AG09309 (cell line): ENCODE results near the gene PRKN.
"Not testable (repeated sequence)": the region's sequence is repeated elsewhere in the genome, so short reads cannot be mapped to it uniquely, and the experiment has no call there.

Source experiments
- DNase-seq: peaks from one replicate; pipeline ENCODE4 v3.0.0-alpha.2; 2010; ENCODE audit warnings: low read depth
- H3K4me3 ChIP-seq: 2 replicates; pipeline ENCODE4 v1.5.1; 2011; ENCODE audit warnings: mild to moderate bottlenecking, low read depth, low read length, moderate library complexity; ENCODE audit not compliant: control insufficient read depth
- CTCF ChIP-seq: IDR thresholded peaks from 2 replicates; pipeline ENCODE4 v1.5.1; 2011; ENCODE audit warnings: mild to moderate bottlenecking, low read depth, low read length, inconsistent platforms; ENCODE audit not compliant: insufficient read depth, control insufficient read depth; ENCODE audit errors: missing control alignments

The PRKN gene

GRCh38 chr6:162409741-162410691 lies 317.6 kb downstream of the PRKN start:
- no peak overlapping the region for H3K4me3 ChIP-seq
- no peak for DNase-seq
- TF ChIP-seq CTCF, result no peak

GRCh38 chr6:162408826-162409535 lies 318.6 kb downstream of the PRKN start:
- TF ChIP-seq CTCF, result no peak
- H3K4me3 ChIP-seq, result no peak overlapping the region
- DNase-seq, result no peak

- no peak for TF ChIP-seq CTCF
Measured at GRCh38 chr6:162404951-162405350, 322.6 kb downstream of the PRKN start.

GRCh38 chr6:162403031-162403430 lies 324.5 kb downstream of the PRKN start:
- no peak overlapping the region for H3K4me3 ChIP-seq
- no peak for DNase-seq
- TF ChIP-seq CTCF, result no peak

More at GRCh38 chr6:162404951-162405350, 322.6 kb downstream of the PRKN start:
- no peak for DNase-seq
- H3K4me3 ChIP-seq, result no peak overlapping the region

GRCh38 chr6:162395181-162395580 lies 332.4 kb downstream of the PRKN start:
- no peak overlapping the region for H3K4me3 ChIP-seq
- no peak for DNase-seq
- TF ChIP-seq CTCF, result no peak

- H3K4me3 ChIP-seq, DNase-seq: not testable (repeated sequence)
Measured at GRCh38 chr6:162390961-162391811, 336.4 kb downstream of the PRKN start.
